SU-DHL-6 (cell line): ENCODE measurements around the gene CDYL2.

Source experiments
- EZH2phosphoT487 ChIP-seq: fragments of 200-600 bp; sonication (generic), shearing (Covaris generic); conservative IDR thresholded peaks from 2 replicates; pipeline ENCODE4 v1.6.1; 2018; ENCODE audit warnings: mild to moderate bottlenecking, antibody characterized with exemption, low read length, moderate library complexity, mixed read lengths
- TF ChIP-seq, protein P1 (sequence below): fragments of 200-600 bp; sonication (generic); IDR thresholded peaks from one replicate; pipeline ENCODE4 v1.5.1; 2017; ENCODE audit warnings: antibody characterized with exemption, mild to moderate bottlenecking, low read length, moderate library complexity; ENCODE audit not compliant: insufficient read depth, poor library complexity, severe bottlenecking

DNA sequence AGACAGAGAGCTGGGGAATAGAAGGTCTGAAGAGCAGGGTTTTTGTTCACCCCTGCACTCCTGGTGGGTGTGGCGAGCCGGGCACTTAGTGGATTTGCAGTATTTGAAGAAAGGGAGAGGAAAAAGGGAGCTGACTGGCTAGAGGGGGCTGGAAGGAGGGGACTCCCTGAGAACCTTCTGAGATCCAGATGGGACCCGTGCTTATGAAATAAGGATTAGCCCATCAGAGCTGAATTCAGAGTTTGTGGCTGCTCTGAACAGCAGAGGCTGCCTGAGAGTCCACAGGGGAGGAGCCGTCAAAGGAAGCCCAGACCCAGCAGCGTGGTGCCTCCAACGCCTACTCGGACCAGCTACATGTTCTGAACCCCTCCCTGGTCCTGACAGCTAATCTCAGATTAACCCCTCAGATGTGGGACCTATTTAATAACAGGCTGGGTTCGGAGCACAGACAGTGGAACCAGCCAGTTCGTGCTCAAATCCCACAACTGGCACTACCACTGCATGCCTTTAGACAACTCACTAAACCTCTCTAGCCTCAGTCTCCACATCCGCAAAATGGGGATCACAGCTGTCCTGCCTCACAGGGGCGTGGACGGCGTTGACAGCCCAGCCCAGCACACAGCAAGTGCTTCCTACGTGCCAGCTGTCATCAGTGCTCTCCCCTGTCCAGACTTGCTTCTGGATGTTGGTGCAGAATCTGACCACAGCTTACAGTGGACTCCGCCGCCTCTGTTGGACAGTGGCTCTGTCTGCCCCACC, 193.0 kb downstream of the CDYL2 start:
- TF ChIP-seq, protein P1, sequence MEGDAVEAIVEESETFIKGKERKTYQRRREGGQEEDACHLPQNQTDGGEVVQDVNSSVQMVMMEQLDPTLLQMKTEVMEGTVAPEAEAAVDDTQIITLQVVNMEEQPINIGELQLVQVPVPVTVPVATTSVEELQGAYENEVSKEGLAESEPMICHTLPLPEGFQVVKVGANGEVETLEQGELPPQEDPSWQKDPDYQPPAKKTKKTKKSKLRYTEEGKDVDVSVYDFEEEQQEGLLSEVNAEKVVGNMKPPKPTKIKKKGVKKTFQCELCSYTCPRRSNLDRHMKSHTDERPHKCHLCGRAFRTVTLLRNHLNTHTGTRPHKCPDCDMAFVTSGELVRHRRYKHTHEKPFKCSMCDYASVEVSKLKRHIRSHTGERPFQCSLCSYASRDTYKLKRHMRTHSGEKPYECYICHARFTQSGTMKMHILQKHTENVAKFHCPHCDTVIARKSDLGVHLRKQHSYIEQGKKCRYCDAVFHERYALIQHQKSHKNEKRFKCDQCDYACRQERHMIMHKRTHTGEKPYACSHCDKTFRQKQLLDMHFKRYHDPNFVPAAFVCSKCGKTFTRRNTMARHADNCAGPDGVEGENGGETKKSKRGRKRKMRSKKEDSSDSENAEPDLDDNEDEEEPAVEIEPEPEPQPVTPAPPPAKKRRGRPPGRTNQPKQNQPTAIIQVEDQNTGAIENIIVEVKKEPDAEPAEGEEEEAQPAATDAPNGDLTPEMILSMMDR = no peak
- TF ChIP-seq EZH2phosphoT487 = no peak
